Measurements from ENCODE around the gene DSCAM. TPM values are rescaled to one million over a fixed set of nuclear protein-coding genes. Genes with fewer than 3 reads are reported as not detected.

DSCAM gene
- total RNA-seq, 1 donor from 2014 or later: not detected

GRCh38 chr21:40768056-40768455, 78.9 kb downstream of the DSCAM start:
- intact Hi-C loops (cut with micrococcal nuclease): no loop called here

- intact Hi-C loops (cut with micrococcal nuclease): no loop called here
Measured at GRCh38 chr21:40766381-40766780, 80.6 kb downstream of the DSCAM start.

GRCh38 chr21:40765811-40766210, 81.1 kb downstream of the DSCAM start:
- intact Hi-C loops (cut with micrococcal nuclease): no loop called here

- intact Hi-C loops (cut with micrococcal nuclease): no loop called here
Measured at GRCh38 chr21:40760821-40761220, 86.1 kb downstream of the DSCAM start.

- intact Hi-C loops (cut with micrococcal nuclease): no loop called here
Measured at GRCh38 chr21:40759061-40759460, 87.9 kb downstream of the DSCAM start.

GRCh38 chr21:40757366-40757765, 89.6 kb downstream of the DSCAM start:
- intact Hi-C loops (cut with micrococcal nuclease): no loop called here

GRCh38 chr21:40754466-40754865, 92.5 kb downstream of the DSCAM start:
- intact Hi-C loops (cut with micrococcal nuclease): no loop called here

- intact Hi-C loops (cut with micrococcal nuclease): no loop called here
Measured at GRCh38 chr21:40753756-40754155, 93.2 kb downstream of the DSCAM start.

- intact Hi-C loops (cut with micrococcal nuclease): no loop called here
Measured at GRCh38 chr21:40752125-40752524, 94.8 kb downstream of the DSCAM start.

GRCh38 chr21:40751221-40751620, 95.7 kb downstream of the DSCAM start:
- intact Hi-C loops (cut with micrococcal nuclease): no loop called here

GRCh38 chr21:40736145-40736544, 110.8 kb downstream of the DSCAM start:
- intact Hi-C loops (cut with micrococcal nuclease): no loop called here

GRCh38 chr21:40733024-40733397, 113.9 kb downstream of the DSCAM start:
- intact Hi-C loops (cut with micrococcal nuclease): no loop called here

GRCh38 chr21:40732253-40733023, 114.5 kb downstream of the DSCAM start:
- intact Hi-C loops (cut with micrococcal nuclease): no loop called here

- intact Hi-C loops (cut with micrococcal nuclease): no loop called here
Measured at GRCh38 chr21:40731206-40731605, 115.8 kb downstream of the DSCAM start.

GRCh38 chr21:40730426-40730800, 116.5 kb downstream of the DSCAM start:
- intact Hi-C loops (cut with micrococcal nuclease): no loop called here

- intact Hi-C loops (cut with micrococcal nuclease): no loop called here
Measured at GRCh38 chr21:40729761-40730425, 117.1 kb downstream of the DSCAM start.

- intact Hi-C loops (cut with micrococcal nuclease): no loop called here
Measured at GRCh38 chr21:40723966-40724365, 123.0 kb downstream of the DSCAM start.

GRCh38 chr21:40723317-40723716, 123.6 kb downstream of the DSCAM start:
- intact Hi-C loops (cut with micrococcal nuclease): no loop called here

GRCh38 chr21:40719615-40720014, 127.3 kb downstream of the DSCAM start:
- intact Hi-C loops (cut with micrococcal nuclease): no loop called here

GRCh38 chr21:40717028-40717427, 129.9 kb downstream of the DSCAM start:
- intact Hi-C loops (cut with micrococcal nuclease): no loop called here

- intact Hi-C loops (cut with micrococcal nuclease): no loop called here
Measured at GRCh38 chr21:40714536-40714935, 132.4 kb downstream of the DSCAM start.

GRCh38 chr21:40707656-40708244, 139.2 kb downstream of the DSCAM start:
- intact Hi-C loops (cut with micrococcal nuclease): no loop called here

All from T-helper 1 cell treated with Interleukin-12 subunit alpha and Interleukin-12 subunit beta and Interleukin-4 antibody, amounts not matched to agents 30 ng/mL and 1 ng/mL, for 36 hours (primary cell).